T follicular helper cell (primary cell): ENCODE results near the gene RBBP8NL.
"Not testable (repeated sequence)": the region's sequence is repeated elsewhere in the genome, so short reads cannot be mapped to it uniquely, and the experiment has no call there.

Experiments used
- DNase-seq: peaks from one replicate; pipeline ENCODE4 v3.0.0-alpha.2; 2020; ENCODE audit warnings: low read depth

The RBBP8NL gene

GRCh38 chr20:62445553-62446340 is 18.4 kb upstream of the RBBP8NL start:
- no peak for DNase-seq

GRCh38 chr20:62444286-62444685 is 16.9 kb upstream of the RBBP8NL start:
- no peak for DNase-seq

- DNase-seq = no peak
Observed at GRCh38 chr20:62441987-62442539, 14.7 kb upstream of the RBBP8NL start.

GRCh38 chr20:62439218-62439617 is 11.9 kb upstream of the RBBP8NL start:
- DNase-seq = no peak

- DNase-seq = no peak
Observed at GRCh38 chr20:62437927-62438326, 10.6 kb upstream of the RBBP8NL start.

- no peak for DNase-seq
Observed at GRCh38 chr20:62437496-62437895, 10.2 kb upstream of the RBBP8NL start.

GRCh38 chr20:62436692-62437091 is 9.4 kb upstream of the RBBP8NL start:
- no peak for DNase-seq

- DNase-seq = no peak
Observed at GRCh38 chr20:62433658-62434497, 6.5 kb upstream of the RBBP8NL start.

- no peak for DNase-seq
Observed at GRCh38 chr20:62430866-62431447, 3.6 kb upstream of the RBBP8NL start.

- no peak for DNase-seq
Observed at GRCh38 chr20:62430311-62430853, 3.0 kb upstream of the RBBP8NL start.

GRCh38 chr20:62429455-62430310 is 2.3 kb upstream of the RBBP8NL start:
- DNase-seq = no peak

- no peak for DNase-seq
Observed at GRCh38 chr20:62428396-62429295, 1.3 kb upstream of the RBBP8NL start.

- no peak for DNase-seq
Observed at GRCh38 chr20:62428002-62428372, 648 bp upstream of the RBBP8NL start.

- no peak for DNase-seq
Observed at GRCh38 chr20:62426699-62427131, 624 bp downstream of the RBBP8NL start.

GRCh38 chr20:62426059-62426348 is 1.3 kb downstream of the RBBP8NL start:
- DNase-seq = not testable (repeated sequence)

- no peak for DNase-seq
Observed at GRCh38 chr20:62425281-62426058, 1.9 kb downstream of the RBBP8NL start.

GRCh38 chr20:62424249-62425107 is 2.9 kb downstream of the RBBP8NL start:
- no peak for DNase-seq

- DNase-seq = no peak
Observed at GRCh38 chr20:62423326-62423706, 4.0 kb downstream of the RBBP8NL start.
